Trophoblast cell (in vitro differentiated cells and primary cell): Measurements from ENCODE around the gene SASH3.
A peak's percentile ranks its signal among the peaks of the same experiment; 100 is the strongest.

Experiments
- DNase-seq, 2 donors: peaks; one replicate each; pipeline ENCODE4 v3.0.0-alpha.2; 2016
- H2AFZ ChIP-seq: 2 replicates; pipeline ENCODE4 v1.6.1; 2013; ENCODE audit warnings: low read length, moderate library complexity, mild to moderate bottlenecking; ENCODE audit not compliant: insufficient read depth, poor library complexity
- H2AK5ac ChIP-seq: 2 replicates; pipeline ENCODE4 v1.6.1; 2013; ENCODE audit warnings: mild to moderate bottlenecking, low read length
- H2BK120ac ChIP-seq: 2 replicates; pipeline ENCODE4 v1.6.1; 2013; ENCODE audit warnings: low read length, mild to moderate bottlenecking, moderate library complexity; ENCODE audit not compliant: insufficient read depth, poor library complexity
- H2BK12ac ChIP-seq: 2 replicates; pipeline ENCODE4 v1.6.1; 2013; ENCODE audit warnings: mild to moderate bottlenecking, low read length, moderate library complexity
- H2BK5ac ChIP-seq: 2 replicates; pipeline ENCODE4 v1.6.1; 2013; ENCODE audit warnings: low read length, low read depth, moderate library complexity, mild to moderate bottlenecking; ENCODE audit not compliant: poor library complexity
- H3K14ac ChIP-seq: 2 replicates; pipeline ENCODE4 v1.6.1; 2013; ENCODE audit warnings: mild to moderate bottlenecking, low read length
- H3K18ac ChIP-seq: 2 replicates; pipeline ENCODE4 v1.6.1; 2013; ENCODE audit warnings: mild to moderate bottlenecking, low read length
- H3K23ac ChIP-seq: 2 replicates; pipeline ENCODE4 v1.6.1; 2013; ENCODE audit warnings: low read length
- H3K27ac ChIP-seq: 2 replicates; pipeline ENCODE4 v1.5.1; 2013; ENCODE audit warnings: low read depth, mild to moderate bottlenecking, inconsistent platforms, low read length, moderate library complexity
- H3K27me3 ChIP-seq: 2 replicates; pipeline ENCODE4 v1.6.1; 2013; ENCODE audit warnings: inconsistent platforms, mild to moderate bottlenecking, low read length, moderate library complexity; ENCODE audit not compliant: insufficient read depth
- H3K36me3 ChIP-seq, 2 experiments: 1 replicate in 1 of 2; 2 replicates in 1 of 2; pipeline ENCODE4 v1.6.1; 2013; ENCODE audit warnings: low read length in 2 of 2, mild to moderate bottlenecking in 2 of 2, moderate library complexity in 1 of 2; ENCODE audit not compliant: insufficient read depth in 2 of 2, control insufficient read depth in 1 of 2
- H3K4ac ChIP-seq: 2 replicates; pipeline ENCODE4 v1.6.1; 2013; ENCODE audit warnings: low read depth, mild to moderate bottlenecking, low read length, moderate library complexity
- H3K4me1 ChIP-seq, 2 experiments: 1 replicate in 1 of 2; 2 replicates in 1 of 2; pipeline ENCODE4 v1.6.1; 2013; ENCODE audit warnings: low read length in 2 of 2, mild to moderate bottlenecking in 2 of 2, moderate library complexity in 1 of 2; ENCODE audit not compliant: insufficient read depth in 2 of 2, control insufficient read depth in 1 of 2
- H3K4me2 ChIP-seq: 2 replicates; pipeline ENCODE4 v1.6.1; 2013; ENCODE audit warnings: inconsistent platforms, mild to moderate bottlenecking, low read length, moderate library complexity
- H3K4me3 ChIP-seq: 2 replicates; pipeline ENCODE4 v1.5.1; 2013; ENCODE audit warnings: mild to moderate bottlenecking, low read depth, low read length, inconsistent platforms
- H3K79me1 ChIP-seq: one replicate; pipeline ENCODE4 v1.6.1; 2013; ENCODE audit warnings: low read length
- H3K79me2 ChIP-seq: 2 replicates; pipeline ENCODE4 v1.6.1; 2013; ENCODE audit warnings: low read length, mild to moderate bottlenecking; ENCODE audit not compliant: control insufficient read depth, insufficient read depth, poor library complexity
- H3K9ac ChIP-seq: 2 replicates; pipeline ENCODE4 v1.6.1; 2013; ENCODE audit warnings: mild to moderate bottlenecking, low read length
- H3K9me3 ChIP-seq: 2 replicates; pipeline ENCODE4 v1.6.1; 2013; ENCODE audit warnings: low read depth, mild to moderate bottlenecking, control low read depth, inconsistent platforms, low read length; ENCODE audit not compliant: insufficient read depth
- H4K12ac ChIP-seq: 2 replicates; pipeline ENCODE4 v1.6.1; 2013; ENCODE audit warnings: low read depth, mild to moderate bottlenecking, low read length, moderate library complexity
- H4K8ac ChIP-seq: 2 replicates; pipeline ENCODE4 v1.6.1; 2013; ENCODE audit warnings: low read depth, mild to moderate bottlenecking, low read length, moderate library complexity
- H4K91ac ChIP-seq: one replicate; pipeline ENCODE4 v1.6.1; 2013; ENCODE audit warnings: low read depth, mild to moderate bottlenecking, low read length, moderate library complexity
- WGBS: extraction: QIAGEN DNeasy Blood & Tissue Kit; methylation state at CpG from one replicate; pipeline ENCODE4 v1.1.7; 2013; ENCODE audit warnings: missing lambda C conversion rate; ENCODE audit not compliant: insufficient read length, insufficient coverage; ENCODE audit errors: extremely low coverage; 5-methylcytosine and 5-hydroxymethylcytosine counted together

Gene SASH3

DNA sequence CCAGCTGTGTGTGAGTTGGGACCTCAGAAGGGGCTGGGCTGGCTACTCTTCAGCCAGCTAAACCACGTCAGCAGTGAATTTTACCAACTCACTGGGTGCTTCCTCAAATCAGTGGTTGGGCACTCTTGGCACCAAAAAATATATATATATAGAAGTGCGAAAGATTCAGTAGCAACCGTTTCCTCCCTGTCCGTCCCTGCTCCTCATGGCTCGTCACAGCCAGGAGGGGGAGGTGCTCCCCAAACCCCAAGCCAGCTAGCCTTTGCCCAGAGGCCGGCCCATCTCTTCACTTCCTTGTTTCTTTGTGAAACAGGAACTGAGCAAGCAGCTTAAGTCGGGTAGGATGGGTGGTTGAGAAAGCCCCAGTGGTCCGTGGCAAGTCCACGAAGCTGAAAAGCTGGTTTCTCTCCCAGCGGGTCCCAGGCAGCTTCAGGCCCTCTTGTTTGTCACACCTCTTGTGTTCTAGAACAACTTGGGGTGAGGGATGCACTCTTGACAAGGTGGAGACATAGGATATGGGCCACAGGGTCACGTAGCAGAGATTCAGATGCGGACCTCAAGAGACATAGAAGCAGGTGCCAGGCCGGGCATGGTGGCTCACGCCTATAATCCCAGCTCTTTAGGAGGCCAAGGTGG is 6.8 kb upstream of the SASH3 start:
- Histone ChIP-seq H2BK120ac (no peak overlapping the region), H3K4ac (no peak overlapping the region), H3K23ac (no peak overlapping the region), H3K4me3 (no peak overlapping the region), H3K4me1 (peaks cover 6 to 7% of the 10 kb centered on the region in 2 experiments), H3K4me2 (no peak overlapping the region), H2AFZ (no peak overlapping the region), H4K8ac (no peak overlapping the region), H3K27ac (no peak overlapping the region), H2AK5ac (no peak overlapping the region), H3K79me2 (no peaks in the 10 kb centered on the region), H3K18ac (no peak overlapping the region), H4K12ac (no peak overlapping the region), H2BK5ac (no peak overlapping the region), H3K14ac (no peak overlapping the region), H2BK12ac (no peak overlapping the region), H3K36me3 (no peaks in the 10 kb centered on the region), H3K27me3 (no peaks in the 10 kb centered on the region), H3K79me1 (peaks cover 4% of the 10 kb centered on the region), H3K9ac (no peak overlapping the region), H3K9me3 (no peaks in the 10 kb centered on the region), H4K91ac (no peak overlapping the region)
- no CpG with 5 or more reads among the region's 14 CpGs for WGBS
- peak in 1 of 2 donors; percentile 28 for DNase-seq

DNA sequence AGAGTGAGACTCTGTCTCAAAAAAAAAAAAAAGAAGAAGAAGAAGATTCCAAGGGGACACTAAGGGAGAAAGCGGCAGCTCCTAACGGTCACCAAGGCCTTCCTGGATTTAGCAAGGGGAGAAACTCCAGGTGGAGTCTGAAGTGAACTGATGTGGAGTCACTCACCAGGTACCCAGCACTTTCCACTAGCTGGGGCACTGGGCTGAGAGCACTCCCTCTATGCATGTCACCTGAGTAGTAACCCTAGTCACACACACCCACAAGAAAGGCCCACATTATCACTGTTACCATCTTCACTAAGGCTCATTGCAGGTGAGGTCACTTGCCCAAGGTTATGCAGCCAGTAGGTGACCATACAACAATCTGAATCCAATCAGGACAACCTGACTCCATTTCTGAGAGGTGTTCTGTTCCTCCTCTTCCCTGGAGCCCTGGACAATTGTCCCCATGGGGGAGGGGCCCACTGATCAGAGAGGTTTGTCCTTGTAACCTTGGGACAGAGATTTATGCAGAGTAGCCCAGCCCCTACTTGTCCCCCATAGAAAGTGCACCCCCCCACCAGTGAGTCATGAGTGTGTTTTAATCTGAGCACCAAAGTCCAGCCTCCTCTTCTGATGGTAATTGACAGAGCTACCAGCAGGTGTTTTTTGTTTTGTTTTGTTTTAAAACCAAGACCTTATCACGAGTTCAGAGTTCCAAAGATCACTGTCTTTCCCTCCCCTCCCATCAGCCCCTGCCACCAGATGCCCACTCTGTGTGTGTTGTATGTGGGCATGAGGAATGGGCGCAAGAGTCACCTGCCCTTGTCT is 5.9 kb upstream of the SASH3 start:
- peaks cover 4% of the 10 kb centered on the region for H3K79me1 ChIP-seq
- no peak overlapping the region for H2BK12ac ChIP-seq
- no peak overlapping the region for H2BK120ac ChIP-seq
- no peak overlapping the region for H3K14ac ChIP-seq
- no peak overlapping the region for H3K23ac ChIP-seq
- DNase-seq = no peak
- H3K18ac ChIP-seq = no peak overlapping the region
- no peaks in the 10 kb centered on the region for H3K27me3 ChIP-seq
- no peaks in the 10 kb centered on the region for H3K9me3 ChIP-seq
- WGBS = no CpG with 5 or more reads among the region's 4 CpGs
- no peak overlapping the region for H3K27ac ChIP-seq
- H3K4me1 ChIP-seq = peaks cover 6 to 7% of the 10 kb centered on the region in 2 experiments
- H3K9ac ChIP-seq = no peak overlapping the region
- H4K8ac ChIP-seq = no peak overlapping the region
- no peak overlapping the region for H2AK5ac ChIP-seq
- H3K4me3 ChIP-seq = no peak overlapping the region
- H2AFZ ChIP-seq = no peak overlapping the region
- no peak overlapping the region for H4K91ac ChIP-seq
- no peak overlapping the region for H3K4me2 ChIP-seq
- H3K36me3 ChIP-seq = no peaks in the 10 kb centered on the region
- no peak overlapping the region for H3K4ac ChIP-seq
- no peak overlapping the region for H2BK5ac ChIP-seq
- H3K79me2 ChIP-seq = no peaks in the 10 kb centered on the region
- no peak overlapping the region for H4K12ac ChIP-seq

DNA sequence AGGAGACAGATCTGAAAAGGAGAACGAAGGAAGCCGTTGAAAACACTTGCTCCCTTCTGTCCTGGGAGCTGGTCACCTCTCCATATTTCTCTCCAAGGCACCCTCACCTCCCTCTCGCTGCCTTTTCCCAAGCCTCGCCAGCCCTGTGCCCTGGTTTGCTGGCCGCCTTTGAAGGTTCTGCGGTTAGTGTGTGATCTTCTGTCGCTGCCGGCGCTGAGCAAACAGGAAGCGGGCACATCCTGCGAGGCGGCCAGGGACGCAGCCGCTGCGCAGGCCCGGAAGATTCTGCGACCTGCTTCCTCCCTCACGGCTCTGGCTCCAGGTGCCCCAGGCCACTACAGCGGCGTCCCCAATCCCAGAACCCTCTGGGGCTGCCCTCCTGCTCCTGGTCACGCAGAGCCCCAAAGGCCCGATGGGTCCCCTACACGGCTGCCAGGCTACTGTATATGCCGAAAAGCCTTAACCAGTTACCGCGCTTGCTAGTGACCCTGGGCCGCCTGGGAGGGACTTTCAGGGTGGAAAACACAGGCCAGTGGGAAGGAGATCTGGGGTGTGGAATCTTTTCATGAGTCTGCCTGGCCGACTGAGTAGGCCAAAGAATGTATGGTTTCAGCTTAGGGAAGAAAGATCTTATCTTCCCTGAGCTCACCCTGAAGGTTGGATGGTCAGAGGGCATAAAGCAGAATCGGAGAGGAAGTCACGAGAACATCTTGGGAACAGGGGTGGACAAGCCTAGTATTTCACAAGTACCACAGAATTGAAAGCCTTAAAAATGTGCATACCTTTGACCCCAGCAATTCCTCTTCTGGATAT is 2.3 kb upstream of the SASH3 start:
- H3K79me2 ChIP-seq = no peaks in the 10 kb centered on the region
- no peak overlapping the region for H4K12ac ChIP-seq
- WGBS = no CpG with 5 or more reads among the region's 30 CpGs

DNA sequence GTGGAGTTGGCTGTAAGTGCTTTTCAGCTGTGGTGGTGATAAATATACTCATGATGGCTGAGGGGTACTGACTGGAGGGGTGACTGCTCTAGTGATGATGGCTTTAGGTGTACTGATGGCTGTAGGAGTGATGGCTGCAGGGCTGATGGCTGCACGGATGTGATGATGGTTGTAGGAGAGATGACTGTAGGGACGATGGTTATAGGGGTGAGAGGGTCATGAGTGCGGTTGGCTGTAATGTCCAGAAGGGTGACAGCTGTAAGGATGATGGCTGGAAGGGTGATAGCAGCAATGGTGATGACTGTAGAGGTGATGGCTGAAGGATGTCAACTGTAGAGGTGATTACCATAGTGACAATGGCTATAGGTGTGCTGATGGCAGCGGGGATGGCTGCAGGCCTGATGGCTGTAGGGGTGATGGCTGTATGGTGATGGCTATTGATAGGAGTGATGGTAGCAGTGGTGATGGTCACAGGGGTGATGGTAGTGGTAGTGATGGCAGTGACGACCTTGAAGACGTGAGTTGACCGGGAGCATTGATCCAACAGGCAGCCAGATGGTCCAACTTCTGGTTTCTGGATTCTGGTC is 570 bp upstream of the SASH3 start:
- DNase-seq = no peak
- peaks cover 4% of the 10 kb centered on the region for H3K79me1 ChIP-seq

More for the DNA sequence above, 2.3 kb upstream of the SASH3 start:
- H3K36me3 ChIP-seq = no peaks in the 10 kb centered on the region
- H3K27me3 ChIP-seq = no peaks in the 10 kb centered on the region
- peaks cover 6 to 7% of the 10 kb centered on the region in 2 experiments for H3K4me1 ChIP-seq
- H2BK120ac ChIP-seq = no peak overlapping the region
- H3K9ac ChIP-seq = no peak overlapping the region
- H4K8ac ChIP-seq = peak overlapping the region; percentile 56
- no peaks in the 10 kb centered on the region for H3K9me3 ChIP-seq
- H2BK5ac ChIP-seq = no peak overlapping the region
- no peak overlapping the region for H3K23ac ChIP-seq
- H3K14ac ChIP-seq = peak overlapping the region; percentile 32
- no peak overlapping the region for H3K4me3 ChIP-seq
- peak overlapping the region; percentile 19 for H2AK5ac ChIP-seq
- H3K4me2 ChIP-seq = no peak overlapping the region
- DNase-seq = peak in 1 of 2 donors; percentile 5
- H2AFZ ChIP-seq = peak overlapping the region; percentile 46
- peak overlapping the region; percentile 23 for H2BK12ac ChIP-seq
- H3K18ac ChIP-seq = no peak overlapping the region
- H3K27ac ChIP-seq = peak overlapping the region; percentile 1
- H4K91ac ChIP-seq = peak overlapping the region; percentile 35
- H3K4ac ChIP-seq = no peak overlapping the region
- peaks cover 4% of the 10 kb centered on the region for H3K79me1 ChIP-seq

More for the DNA sequence above, 570 bp upstream of the SASH3 start:
- Histone ChIP-seq H4K12ac (no peak overlapping the region), H3K4me2 (no peak overlapping the region), H3K79me2 (no peaks in the 10 kb centered on the region), H3K18ac (no peak overlapping the region), H2BK5ac (no peak overlapping the region), H3K27me3 (no peaks in the 10 kb centered on the region), H2AK5ac (no peak overlapping the region), H3K4me1 (peaks cover 4 to 6% of the 10 kb centered on the region in 2 experiments), H3K23ac (no peak overlapping the region), H4K8ac (no peak overlapping the region), H3K4ac (no peak overlapping the region), H3K4me3 (no peak overlapping the region), H3K36me3 (no peaks in the 10 kb centered on the region), H3K27ac (no peak overlapping the region), H4K91ac (no peak overlapping the region), H3K9ac (no peak overlapping the region), H2BK120ac (no peak overlapping the region), H2BK12ac (no peak overlapping the region), H2AFZ (no peak overlapping the region), H3K9me3 (no peaks in the 10 kb centered on the region), H3K14ac (no peak overlapping the region)
- WGBS = no CpG with 5 or more reads among the region's 7 CpGs
